Measurements from ENCODE around the gene UGT1A1.

DNA sequence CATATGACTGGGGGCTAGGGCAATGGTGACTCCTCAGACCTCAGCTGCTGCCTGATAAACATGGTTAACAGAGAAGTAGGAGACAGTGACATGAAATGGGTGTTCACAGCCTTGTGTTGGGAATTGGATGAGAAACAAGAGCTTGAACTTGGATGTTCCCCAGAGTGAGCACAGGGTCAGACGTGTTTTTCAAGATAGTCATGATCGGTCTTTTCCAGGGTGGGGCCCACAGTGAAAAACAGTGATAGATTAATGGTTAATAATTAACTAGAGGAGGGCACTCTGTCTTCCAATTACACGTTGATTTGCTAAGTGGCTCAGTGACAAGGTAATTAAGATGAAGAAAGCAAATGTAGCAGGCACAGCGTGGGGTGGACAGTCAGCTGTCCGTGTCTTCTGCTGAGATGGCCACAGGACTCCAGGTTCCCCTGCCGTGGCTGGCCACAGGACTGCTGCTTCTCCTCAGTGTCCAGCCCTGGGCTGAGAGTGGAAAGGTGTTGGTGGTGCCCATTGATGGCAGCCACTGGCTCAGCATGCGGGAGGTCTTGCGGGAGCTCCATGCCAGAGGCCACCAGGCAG is 31.3 kb upstream of the UGT1A1 start, which contains the start of gene UGT1A3:
- TF ChIP-seq CBX3 (IDR thresholded peaks at IDR 0.05; ENCODE audit: low read depth), result no peak
- TF ChIP-seq CTCF (IDR thresholded peaks at IDR 0.05 in 2 of 3, conservative IDR thresholded peaks at IDR 0.05 in 1 of 3; ENCODE audit: borderline replicate concordance in 1 of 3, insufficient read depth in 1 of 3, low read depth in 2 of 3, low read length in 2 of 3), result no peak
- no peak for TF ChIP-seq POLR2A (IDR thresholded peaks at IDR 0.05; ENCODE audit: borderline replicate concordance, extremely low read depth, insufficient read depth, insufficient read length)
- no peak for TF ChIP-seq ATF3 (IDR thresholded peaks at IDR 0.05)
- TF ChIP-seq CEBPB (IDR thresholded peaks at IDR 0.05; ENCODE audit: low read depth), result no peak
- no peak for TF ChIP-seq MAX (IDR thresholded peaks at IDR 0.05)
- TF ChIP-seq, protein P1, sequence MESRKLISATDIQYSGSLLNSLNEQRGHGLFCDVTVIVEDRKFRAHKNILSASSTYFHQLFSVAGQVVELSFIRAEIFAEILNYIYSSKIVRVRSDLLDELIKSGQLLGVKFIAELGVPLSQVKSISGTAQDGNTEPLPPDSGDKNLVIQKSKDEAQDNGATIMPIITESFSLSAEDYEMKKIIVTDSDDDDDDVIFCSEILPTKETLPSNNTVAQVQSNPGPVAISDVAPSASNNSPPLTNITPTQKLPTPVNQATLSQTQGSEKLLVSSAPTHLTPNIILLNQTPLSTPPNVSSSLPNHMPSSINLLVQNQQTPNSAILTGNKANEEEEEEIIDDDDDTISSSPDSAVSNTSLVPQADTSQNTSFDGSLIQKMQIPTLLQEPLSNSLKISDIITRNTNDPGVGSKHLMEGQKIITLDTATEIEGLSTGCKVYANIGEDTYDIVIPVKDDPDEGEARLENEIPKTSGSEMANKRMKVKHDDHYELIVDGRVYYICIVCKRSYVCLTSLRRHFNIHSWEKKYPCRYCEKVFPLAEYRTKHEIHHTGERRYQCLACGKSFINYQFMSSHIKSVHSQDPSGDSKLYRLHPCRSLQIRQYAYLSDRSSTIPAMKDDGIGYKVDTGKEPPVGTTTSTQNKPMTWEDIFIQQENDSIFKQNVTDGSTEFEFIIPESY (IDR thresholded peaks at IDR 0.05; ENCODE audit: extremely low read depth, insufficient replicate concordance, low read length), result no peak
- no peak for TF ChIP-seq EZH2 (IDR thresholded peaks at IDR 0.05)
- TF ChIP-seq RAD21 (IDR thresholded peaks at IDR 0.05; ENCODE audit: low read depth), result no peak
- TF ChIP-seq POLR2AphosphoS5 (IDR thresholded peaks at IDR 0.05; ENCODE audit: low read depth, low read length), result no peak
- TF ChIP-seq YY1 (IDR thresholded peaks at IDR 0.05; ENCODE audit: extremely low read depth, insufficient replicate concordance, low read depth, low read length), result no peak
